Measurements from ENCODE around the gene ANK3. TPM values are rescaled to one million over a fixed set of nuclear protein-coding genes. Genes with fewer than 3 reads are reported as not detected.
A peak's percentile ranks its signal among the peaks of the same experiment; 100 is the strongest.

The ANK3 gene
- total and polyA plus RNA-seq, 8 donors, result 3.3 to 28.5 (median 17.3) TPM

GRCh38 chr10:60149003-60149402, 240.7 kb downstream of the ANK3 start:
- DNase-seq, result no peak
- no peaks in the 10 kb centered on the region for H3K9me3 ChIP-seq
- H3K27me3 ChIP-seq, result no peaks in the 10 kb centered on the region
- H3K27ac ChIP-seq, result peak overlapping the region in 2 of 4 donors; percentile 30 to 54
- ATAC-seq, result no peak
- WGBS, 2 donors, result 76 to 79% methylated on average over 2 of the region's 2 CpGs
- intact Hi-C loops (cut with DNase I), result no loop called here
- H3K4me1 ChIP-seq, result peaks cover 8 to 16% (median 15%) of the 10 kb centered on the region in 3 donors
- no peak for TF ChIP-seq CTCF (IDR thresholded peaks at IDR 0.05)
- H3K4me3 ChIP-seq, result no peak overlapping the region
- no peaks in the 10 kb centered on the region for H3K36me3 ChIP-seq
- no peak for FAIRE-seq

GRCh38 chr10:60148266-60148840, 241.3 kb downstream of the ANK3 start:
- no peaks in the 10 kb centered on the region for H3K36me3 ChIP-seq
- no peaks in the 10 kb centered on the region for H3K9me3 ChIP-seq
- no peak overlapping the region for H3K4me3 ChIP-seq
- no peaks in the 10 kb centered on the region for H3K27me3 ChIP-seq
- TF ChIP-seq CTCF (IDR thresholded peaks at IDR 0.05), result no peak
- no peak for FAIRE-seq
- H3K4me1 ChIP-seq, result peaks cover 8 to 16% (median 15%) of the 10 kb centered on the region in 3 donors
- peak in 3 of 6 donors; percentile 25 to 37 (median 29) for DNase-seq
- intact Hi-C loops (cut with DNase I), result no loop called here
- peak overlapping the region in 2 of 4 donors; percentile 30 to 54 for H3K27ac ChIP-seq
- peak; percentile 85 to 90 (median 89) for ATAC-seq

- peaks cover 8 to 16% (median 15%) of the 10 kb centered on the region in 3 donors for H3K4me1 ChIP-seq
- intact Hi-C loops (cut with DNase I), result no loop called here
- WGBS, 2 donors, result 78 to 84% methylated on average over 3 of the region's 3 CpGs
- no peaks in the 10 kb centered on the region for H3K36me3 ChIP-seq
- DNase-seq (no peak), FAIRE-seq (no peak), ATAC-seq (peak; percentile 30 to 80 (median 58))
- TF ChIP-seq CTCF (IDR thresholded peaks at IDR 0.05), result no peak
- no peak overlapping the region for H3K4me3 ChIP-seq
- peak overlapping the region in 3 of 4 donors; percentile 2 to 54 (median 30) for H3K27ac ChIP-seq
- no peaks in the 10 kb centered on the region for H3K9me3 ChIP-seq
- no peaks in the 10 kb centered on the region for H3K27me3 ChIP-seq
Measured at GRCh38 chr10:60147576-60148265, 242.0 kb downstream of the ANK3 start.

GRCh38 chr10:60147025-60147424, 242.7 kb downstream of the ANK3 start:
- 72 to 75% methylated on average over 4 of the region's 4 CpGs for WGBS, 2 donors
- no peak for TF ChIP-seq CTCF (IDR thresholded peaks at IDR 0.05)
- H3K27me3 ChIP-seq, result no peaks in the 10 kb centered on the region
- ATAC-seq (peak in 1 of 4 donors; percentile 12), DNase-seq (no peak), FAIRE-seq (no peak)
- peaks cover 8 to 16% (median 15%) of the 10 kb centered on the region in 3 donors for H3K4me1 ChIP-seq
- intact Hi-C loops (cut with DNase I), result no loop called here
- no peak overlapping the region for H3K4me3 ChIP-seq
- no peaks in the 10 kb centered on the region for H3K36me3 ChIP-seq
- peak overlapping the region in 2 of 4 donors; percentile 2 to 54 for H3K27ac ChIP-seq
- H3K9me3 ChIP-seq, result no peaks in the 10 kb centered on the region

GRCh38 chr10:60144099-60144498, 245.6 kb downstream of the ANK3 start:
- H3K27me3 ChIP-seq, result no peaks in the 10 kb centered on the region
- DNase-seq (no peak), FAIRE-seq (no peak), ATAC-seq (no peak)
- H3K9me3 ChIP-seq, result no peaks in the 10 kb centered on the region
- peaks cover 8 to 12% (median 12%) of the 10 kb centered on the region in 3 donors for H3K4me1 ChIP-seq
- H3K27ac ChIP-seq, result no peak overlapping the region
- intact Hi-C loops (cut with DNase I), result no loop called here
- WGBS, 2 donors, result 78 to 82% methylated on average over 3 of the region's 3 CpGs
- no peaks in the 10 kb centered on the region for H3K36me3 ChIP-seq
- H3K4me3 ChIP-seq, result no peak overlapping the region
- TF ChIP-seq CTCF (IDR thresholded peaks at IDR 0.05), result no peak

Data from pancreas (tissue), 10 donors.